ACHN (cell line): Measurements from ENCODE around the gene AVL9.
"Not testable (repeated sequence)": the region's sequence is repeated elsewhere in the genome, so short reads cannot be mapped to it uniquely, and the experiment has no call there.

Experiments
- DNase-seq: peaks from one replicate; pipeline ENCODE4 v3.0.0-alpha.2; 2015
- in situ Hi-C: cut with HindIII; loops from 2 replicates; pipeline ENCODE4 v1.10.0; 2017; ENCODE audit warnings: low sequenced_read_pairs, low pct_ligation_motif_present, low pct_unique_long_range_greater_than_20kb

AVL9 gene

DNA sequence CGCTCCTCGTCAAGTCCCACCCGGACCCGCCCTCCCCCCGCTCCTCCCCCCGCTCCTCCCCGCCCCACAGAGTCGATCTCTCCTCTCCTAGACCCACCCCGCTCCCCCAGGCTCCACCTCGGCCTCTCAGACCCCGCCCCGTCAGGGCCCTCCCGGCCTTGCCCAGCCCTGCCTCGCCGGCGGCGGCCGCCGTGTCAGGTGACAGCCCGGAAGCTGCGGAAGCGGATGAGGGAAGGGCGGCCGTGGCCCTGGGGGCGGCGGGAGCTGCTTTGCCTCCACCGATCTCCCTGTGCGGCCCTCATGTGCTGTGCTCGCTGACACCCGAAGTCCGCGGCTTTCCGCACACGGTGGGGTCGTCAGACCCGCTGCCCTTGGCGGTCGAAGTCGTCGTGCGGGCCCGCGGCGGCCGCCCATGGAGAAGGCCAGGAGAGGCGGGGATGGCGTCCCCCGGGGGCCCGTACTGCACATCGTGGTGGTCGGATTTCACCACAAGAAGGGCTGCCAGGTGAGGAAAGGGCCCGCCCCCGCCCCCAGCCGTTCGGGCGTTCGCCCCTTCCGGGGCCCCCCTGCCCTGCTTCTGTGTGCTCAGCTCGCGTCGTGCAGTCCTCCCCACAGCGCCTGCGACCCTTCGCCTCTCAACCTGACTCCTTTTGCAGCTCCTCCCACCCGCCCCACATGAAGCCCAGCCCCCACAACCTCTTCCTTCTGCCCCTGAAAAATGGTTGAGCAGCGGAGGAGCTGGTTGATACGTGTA lies at the start of gene AVL9:
Gene AVL9, plus strand, starts transcription at position 192 of the 754 bp plus-strand sequence. Its CDS starts 221 bp downstream, at position 413.
- in situ Hi-C loops, result no loop called here
- DNase-seq, result peak; percentile 98

DNA sequence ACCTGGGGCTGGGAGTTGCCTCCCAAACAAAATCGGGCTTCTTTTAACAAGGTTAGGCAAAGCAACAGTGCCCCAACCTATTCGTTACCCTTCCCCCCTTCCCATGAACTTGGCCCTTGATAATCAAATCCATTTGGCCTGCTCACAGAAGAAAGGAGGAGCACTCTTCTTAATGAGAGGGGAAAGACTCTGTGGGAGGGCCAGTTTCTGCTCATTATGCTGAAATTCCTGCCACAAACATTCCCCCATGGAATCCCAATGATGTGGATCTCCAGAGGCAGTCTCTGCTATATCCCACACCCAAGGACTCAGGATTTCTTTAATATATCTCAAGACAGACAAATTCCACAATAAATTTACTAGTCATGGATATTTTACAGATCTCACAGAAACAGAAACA lies 48.1 kb upstream of the AVL9 start:
- DNase-seq, result no peak
- in situ Hi-C loops, result no loop called here

DNA sequence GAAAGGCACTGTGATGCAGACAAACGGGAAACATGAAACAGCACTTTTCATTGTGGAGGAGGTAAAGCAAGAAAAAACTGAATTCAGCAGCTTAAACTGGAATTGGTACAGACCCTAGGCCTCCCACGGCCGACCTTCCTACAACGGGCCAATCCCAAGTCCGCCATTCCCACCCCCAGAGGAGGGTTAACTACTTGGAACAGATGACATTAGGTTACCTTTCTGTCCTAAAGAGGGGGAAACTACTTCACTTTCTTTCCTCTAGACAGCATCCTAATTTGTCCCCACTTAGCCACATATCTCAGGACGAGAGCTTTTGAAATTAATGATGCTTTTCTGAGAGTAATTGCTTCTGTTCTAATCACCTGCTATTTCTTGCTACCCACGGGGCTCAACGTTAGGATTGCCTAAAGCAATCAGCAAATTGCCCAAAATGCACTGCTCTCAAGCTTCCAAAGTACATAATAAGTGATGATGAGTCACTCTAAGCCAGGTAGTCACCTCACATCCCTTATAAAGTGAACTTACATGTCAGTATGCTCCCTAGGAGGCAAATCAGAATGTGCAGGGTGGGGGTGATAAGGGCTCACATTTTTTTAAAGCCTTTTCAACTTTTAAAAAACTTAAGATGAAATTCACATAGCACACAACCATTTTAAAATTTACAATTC lies 41.8 kb upstream of the AVL9 start:
- DNase-seq, result no peak

DNA sequence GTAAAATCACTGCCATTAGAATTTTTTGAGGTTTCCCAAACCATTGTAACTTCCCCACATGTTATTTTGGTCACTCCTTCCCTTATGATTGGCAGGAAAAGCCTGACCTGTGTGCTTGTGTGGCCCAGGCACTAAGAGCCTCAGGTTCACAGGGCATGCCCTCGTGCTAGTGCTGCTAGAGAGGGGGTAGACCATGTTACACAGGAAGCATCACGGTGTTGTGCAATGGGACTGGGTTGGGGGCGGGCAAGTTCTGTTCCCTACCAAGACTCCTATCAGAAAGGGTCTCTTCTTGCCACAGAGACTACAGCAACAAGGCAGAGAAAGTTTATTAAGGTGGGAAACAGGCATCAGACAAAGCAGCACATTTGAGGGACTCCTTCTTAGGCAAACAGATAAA lies 37.3 kb upstream of the AVL9 start:
- no peak for DNase-seq

More for the DNA sequence above, 41.8 kb upstream of the AVL9 start:
- in situ Hi-C loops, result no loop called here

DNA sequence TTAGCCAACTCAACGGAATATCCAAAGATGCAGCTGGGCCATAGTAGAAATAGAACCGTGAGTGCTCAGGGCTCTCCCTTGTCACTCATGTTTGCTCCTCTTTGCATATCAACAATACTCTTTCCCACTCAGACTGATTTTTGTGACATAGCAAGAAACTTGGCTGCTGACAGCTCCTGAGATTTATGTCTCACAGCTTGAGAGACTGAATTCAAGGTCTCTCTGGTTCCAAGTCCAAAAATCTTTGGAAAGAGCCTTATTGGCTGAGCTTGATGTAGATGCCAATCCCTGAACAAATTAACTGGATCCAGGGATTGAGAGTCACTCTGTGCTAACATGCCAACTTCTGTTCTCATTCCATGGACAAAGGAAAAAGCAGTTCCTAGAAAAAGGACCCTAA lies 35.5 kb upstream of the AVL9 start:
- in situ Hi-C loops, result no loop called here
- DNase-seq, result no peak

More for the DNA sequence above, 37.3 kb upstream of the AVL9 start:
- in situ Hi-C loops, result no loop called here

DNA sequence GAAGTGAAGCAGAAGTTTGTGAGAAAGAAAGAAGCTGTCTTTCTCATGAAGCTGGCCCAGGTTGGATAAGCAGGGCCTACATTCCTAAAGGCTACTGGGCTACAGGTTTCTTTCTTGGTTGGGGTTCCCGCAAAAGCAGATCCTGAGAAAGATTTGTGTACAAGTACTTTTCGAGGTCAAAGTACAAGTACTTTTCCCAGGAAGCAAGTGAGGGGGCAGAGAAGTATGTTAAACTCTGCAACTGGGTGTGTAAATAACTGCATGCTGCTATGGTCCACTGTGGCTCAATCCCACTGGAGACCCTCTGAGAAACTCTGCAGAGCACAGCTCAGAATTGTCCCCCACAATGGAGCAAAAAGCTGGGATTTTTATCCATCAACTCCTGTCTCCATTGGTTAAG lies 33.8 kb upstream of the AVL9 start:
- in situ Hi-C loops, result no loop called here
- DNase-seq, result no peak

DNA sequence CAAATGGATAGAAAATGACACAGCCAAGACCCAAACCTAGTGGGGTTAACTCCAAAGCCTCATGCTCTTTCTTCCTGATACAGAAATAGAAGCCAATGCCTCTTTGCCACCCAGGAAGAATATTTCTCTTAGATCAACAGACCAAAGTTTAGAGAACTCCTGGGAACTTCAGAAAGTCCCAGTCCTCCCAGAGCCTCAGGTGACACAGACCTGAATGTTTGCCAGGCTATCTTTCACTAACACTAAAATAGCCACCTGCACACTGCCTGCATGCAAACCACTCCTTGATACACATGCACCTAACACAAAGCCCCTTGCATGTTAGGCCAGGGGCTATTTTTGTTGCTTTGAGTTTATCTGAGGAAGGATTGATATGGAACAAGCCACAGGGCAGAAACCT lies 32.8 kb upstream of the AVL9 start:
- DNase-seq, result no peak
- in situ Hi-C loops, result no loop called here

DNA sequence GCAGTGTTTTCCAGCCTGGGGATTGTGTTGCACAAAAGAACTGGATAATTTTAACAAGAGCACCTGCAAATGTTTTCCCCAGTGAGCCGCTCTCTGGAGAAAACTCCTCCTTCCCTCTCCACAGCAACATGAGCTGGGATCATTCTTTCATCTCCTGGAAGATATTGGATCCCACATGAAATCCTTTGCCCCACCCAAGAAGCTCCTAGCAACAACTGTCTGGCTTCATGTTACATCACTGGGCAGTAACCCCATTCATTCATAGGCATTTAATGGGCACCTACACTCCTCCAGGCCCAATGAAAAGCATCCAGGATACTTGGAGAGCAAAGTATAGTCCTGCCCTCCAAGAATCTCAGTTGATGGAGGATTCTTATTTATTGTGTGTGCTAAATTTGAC lies 32.3 kb upstream of the AVL9 start:
- in situ Hi-C loops, result no loop called here
- no peak for DNase-seq

DNA sequence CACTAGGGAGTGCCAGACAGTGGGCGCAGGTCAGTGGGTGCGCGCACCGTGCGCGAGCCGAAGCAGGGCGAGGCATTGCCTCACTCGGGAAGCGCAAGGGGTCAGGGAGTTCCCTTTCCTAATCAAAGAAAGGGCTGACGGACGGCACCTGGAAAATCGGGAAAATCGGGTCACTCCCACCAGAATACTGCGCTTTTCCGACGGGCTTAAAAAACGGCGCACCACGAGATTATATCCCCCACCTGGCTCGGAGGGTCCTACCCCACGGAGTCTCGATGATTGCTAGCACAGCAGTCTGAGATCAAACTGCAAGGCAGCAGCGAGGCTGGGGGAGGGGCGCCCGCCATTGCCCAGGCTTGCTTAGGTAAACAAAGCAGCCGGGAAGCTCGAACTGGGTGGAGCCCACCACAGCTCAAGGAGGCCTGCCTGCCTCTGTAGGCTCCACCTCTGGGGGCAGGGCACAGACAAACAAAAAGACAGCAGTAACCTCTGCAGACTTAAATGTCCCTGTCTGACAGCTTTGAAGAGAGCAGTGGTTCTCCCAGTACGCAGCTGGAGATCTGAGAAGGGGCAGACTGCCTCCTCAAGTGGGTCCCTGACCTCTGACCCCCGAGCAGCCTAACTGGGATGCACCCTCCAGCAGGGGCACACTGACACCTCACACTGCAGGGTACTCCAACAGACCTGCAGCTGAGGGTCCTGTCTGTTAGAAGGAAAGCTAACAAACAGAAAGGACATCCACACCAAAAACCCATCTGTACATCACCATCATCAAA lies 30.5 kb upstream of the AVL9 start:
- DNase-seq, in situ Hi-C loops: not testable (repeated sequence)

DNA sequence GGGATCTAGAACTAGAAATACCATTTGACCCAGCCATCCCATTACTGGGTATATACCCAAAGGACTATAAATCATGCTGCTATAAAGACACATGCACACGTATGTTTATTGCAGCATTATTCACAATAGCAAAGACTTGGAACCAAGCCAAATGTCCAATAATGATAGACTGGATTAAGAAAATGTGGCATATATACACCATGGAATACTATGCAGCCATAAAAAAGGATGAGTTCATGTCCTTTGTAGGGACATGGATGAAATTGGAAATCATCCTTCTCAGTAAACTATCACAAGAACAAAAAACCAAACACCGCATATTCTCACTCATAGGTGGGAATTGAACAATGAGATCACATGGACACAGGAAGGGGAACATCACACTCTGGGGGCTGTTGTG lies 25.3 kb upstream of the AVL9 start:
- DNase-seq, in situ Hi-C loops: not testable (repeated sequence)

DNA sequence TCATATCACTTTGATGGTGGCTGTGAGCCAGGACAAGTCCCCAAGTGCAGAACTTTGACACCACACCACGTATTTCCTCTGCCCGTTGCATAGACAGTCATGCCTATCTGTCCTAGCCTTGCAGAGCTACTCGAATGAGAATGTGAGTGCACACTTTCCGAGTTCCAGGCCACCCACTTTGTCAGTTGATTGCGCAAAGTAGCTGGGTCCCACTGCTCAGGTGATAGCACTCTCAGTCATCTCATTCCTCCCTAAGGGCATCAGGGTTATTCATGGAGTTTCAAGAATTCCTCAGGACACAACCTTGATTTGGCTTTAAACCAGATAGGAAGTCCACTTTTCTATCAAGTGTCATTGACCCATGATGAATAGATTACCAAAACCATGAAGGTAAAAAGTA lies 24.4 kb upstream of the AVL9 start:
- no peak for DNase-seq
- in situ Hi-C loops, result no loop called here

DNA sequence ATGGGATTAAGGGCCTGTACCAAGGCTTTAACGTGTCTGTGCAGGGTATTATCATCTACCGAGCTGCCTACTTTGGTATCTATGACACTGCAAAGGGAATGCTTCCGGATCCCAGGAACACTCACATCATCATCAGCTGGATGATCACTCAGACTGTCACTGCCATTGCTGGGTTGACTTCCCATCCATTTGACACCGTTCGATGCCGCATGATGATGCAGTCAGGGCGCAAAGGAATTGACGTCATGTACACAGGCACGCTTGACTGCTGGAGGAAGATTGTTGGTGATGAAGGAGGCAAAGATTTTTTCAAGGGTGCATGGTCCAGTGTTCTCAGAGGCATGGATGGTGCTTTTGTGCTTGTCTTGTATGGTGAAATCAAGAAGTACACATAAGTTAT lies 23.3 kb upstream of the AVL9 start:
- no peak for DNase-seq
- in situ Hi-C loops, result no loop called here

DNA sequence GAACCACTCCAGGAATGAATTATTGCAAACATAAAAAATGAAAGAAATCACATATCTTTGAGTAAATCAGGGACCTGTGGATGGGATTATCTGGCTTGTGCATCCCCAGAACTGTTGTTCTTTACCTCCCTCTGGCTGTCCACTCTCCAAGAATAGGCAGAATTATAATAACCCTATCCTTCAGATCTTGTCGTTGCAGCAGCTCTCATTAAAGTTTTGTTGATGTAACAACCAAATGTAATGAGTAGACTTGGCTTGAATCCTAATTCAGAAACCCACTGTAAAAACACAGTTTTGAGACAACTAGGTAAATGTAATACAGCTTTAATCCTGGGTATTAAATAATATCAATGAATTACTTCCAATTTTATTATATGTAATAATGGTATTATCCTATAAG lies 21.3 kb upstream of the AVL9 start:
- in situ Hi-C loops, result no loop called here
- no peak for DNase-seq

DNA sequence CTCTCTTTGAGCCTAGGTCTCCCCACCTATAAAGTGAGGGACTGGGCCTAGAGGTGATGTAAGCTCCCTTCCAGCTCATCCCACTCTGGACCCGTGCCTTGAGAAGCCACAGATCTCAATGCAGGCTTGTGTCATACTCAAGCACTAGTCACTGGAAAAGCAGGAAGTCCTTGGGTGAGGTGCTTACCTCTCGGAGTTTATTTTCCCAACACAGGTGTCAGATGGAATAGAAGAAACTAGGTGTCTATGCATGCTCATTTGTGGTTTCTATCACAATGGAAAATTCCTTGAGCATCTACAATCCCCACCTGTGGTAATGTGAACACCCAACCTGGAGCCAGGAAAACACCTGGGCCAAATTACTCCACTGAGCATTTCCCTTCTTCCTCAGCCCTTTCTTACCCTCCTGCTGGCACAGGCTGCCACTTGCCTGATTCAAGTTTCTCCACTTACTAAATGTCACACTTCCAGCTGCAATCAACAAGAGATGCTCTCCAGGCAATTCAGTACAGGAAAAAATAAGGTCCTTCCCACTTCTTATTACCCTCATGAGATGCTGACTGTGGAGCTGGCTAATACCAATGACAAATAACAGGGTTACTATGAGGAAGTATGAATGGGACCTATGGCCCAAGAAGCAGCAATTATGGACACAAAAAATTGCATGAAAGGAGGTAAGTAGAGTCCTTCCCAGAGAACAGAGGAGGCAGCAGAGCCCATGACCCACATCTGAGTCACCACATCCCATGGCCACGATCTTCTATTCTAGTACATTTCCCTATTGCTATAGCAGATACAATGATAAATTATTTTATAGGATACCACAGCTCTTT lies 18.3 kb upstream of the AVL9 start:
- in situ Hi-C loops, result no loop called here
- DNase-seq, result no peak

DNA sequence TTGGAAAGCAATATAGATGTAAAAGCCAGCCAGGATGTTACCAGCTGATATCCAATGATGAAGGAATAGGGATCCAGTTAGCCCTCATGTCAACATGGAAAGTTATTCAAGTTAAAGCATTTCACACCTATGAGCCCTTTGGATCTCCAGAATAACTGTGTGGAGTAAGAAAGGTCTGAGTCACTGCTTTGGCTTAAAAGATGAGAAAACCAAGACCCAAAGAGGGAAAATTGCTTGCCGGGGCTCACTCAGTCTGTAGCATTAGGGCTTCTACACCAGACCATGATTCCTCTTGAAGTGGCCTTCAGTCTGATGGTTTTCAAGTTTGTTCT lies 17.7 kb upstream of the AVL9 start:
- no peak for DNase-seq
- in situ Hi-C loops, result no loop called here

DNA sequence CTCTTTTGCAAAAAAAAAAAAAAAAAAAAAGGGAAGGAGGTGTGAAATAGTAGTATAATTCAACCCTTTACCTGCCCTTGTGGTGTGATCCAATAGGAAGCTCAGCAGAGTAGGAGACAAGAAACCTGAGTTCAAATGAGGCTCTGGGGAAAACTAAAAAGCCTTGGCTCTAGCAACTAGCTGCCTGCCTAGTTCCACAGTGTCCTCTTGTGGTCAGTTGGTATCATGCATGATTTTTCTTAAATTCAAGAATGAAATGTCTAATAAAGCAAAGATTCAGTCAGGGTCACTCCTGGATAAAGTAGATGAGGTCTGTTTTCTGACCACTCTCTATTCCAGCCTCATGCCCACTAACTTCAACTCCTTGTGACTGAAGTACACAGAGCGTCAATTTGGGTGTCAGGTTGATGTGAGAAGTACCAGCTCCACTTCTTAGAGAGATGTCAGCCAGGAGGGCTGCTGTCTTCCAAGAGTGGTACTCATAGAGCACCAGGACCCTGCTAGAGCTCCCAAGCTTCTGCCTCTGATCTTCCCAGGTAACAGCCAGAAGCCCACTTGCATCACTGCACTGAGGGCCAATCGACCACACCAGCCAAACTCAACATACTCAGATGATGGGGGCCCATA lies 15.6 kb upstream of the AVL9 start:
- in situ Hi-C loops, result no loop called here
- DNase-seq, result peak; percentile 68

DNA sequence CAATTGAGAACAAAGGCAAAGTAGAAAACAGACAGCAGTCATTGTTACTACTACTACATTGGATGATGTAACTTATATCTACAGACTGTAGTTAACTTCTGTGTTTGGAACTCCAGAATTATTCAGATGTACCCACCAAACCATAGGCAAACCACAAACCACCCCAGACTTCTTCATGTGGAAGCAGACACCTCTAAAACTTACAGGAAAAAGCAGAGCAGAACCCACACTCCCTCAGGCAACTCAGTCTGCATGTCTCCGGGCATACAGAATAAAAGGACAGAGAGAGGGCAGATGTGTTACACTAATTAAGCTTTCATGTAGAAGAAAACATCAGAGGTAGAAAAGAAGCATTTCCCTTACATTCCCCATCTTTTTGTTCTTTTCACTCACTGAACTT lies 14.1 kb upstream of the AVL9 start:
- no peak for DNase-seq
- in situ Hi-C loops, result no loop called here

DNA sequence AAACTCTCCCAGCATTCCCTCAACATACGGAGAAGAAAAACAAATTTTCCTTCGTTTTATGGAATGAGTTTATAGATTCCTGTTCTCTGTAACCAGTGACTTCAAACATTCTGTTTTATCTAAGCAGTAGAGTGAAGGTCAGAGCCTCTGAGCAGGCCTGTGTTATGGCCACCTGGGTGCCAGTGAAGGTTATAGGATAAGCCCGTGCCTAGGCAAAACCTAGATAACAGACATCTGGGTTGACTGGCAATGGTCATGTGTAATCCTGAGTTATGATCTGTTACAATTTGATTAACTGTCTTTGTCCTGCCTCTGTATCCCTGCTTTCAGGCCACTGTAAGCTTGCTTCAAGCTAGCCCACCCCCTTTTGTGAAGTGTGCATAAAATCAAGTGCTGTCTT lies 13.4 kb upstream of the AVL9 start:
- no peak for DNase-seq
- in situ Hi-C loops, result no loop called here

DNA sequence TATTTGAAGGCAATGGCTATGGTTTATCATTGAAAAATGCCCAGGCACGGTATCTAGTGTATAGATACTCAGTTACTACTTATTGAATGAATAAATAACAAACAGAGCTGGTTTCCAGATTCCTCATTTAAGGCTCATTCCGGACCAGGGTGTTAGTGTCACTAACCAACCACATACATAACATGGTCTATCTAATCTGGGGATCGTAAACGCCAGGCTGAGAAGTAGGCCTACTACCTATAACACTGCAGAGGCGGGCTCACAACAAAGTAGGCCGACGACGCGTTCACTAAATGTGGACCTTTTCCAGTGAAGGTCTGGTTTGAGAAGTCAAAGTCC lies 5.5 kb upstream of the AVL9 start:
- in situ Hi-C loops, result no loop called here
- DNase-seq, result no peak
